Activated CD8-positive, alpha-beta memory T cell treated with anti-CD3 and anti-CD28 coated beads for 48 hours (primary cell): ENCODE measurements around the gene WDR44.
"Not testable (repeated sequence)": the region's sequence is repeated elsewhere in the genome, so short reads cannot be mapped to it uniquely, and the experiment has no call there.

Experiments used
- DNase-seq, 3 experiments: peaks; one replicate each; pipeline ENCODE4 v3.0.0-alpha.2; 2020; ENCODE audit warnings: low read depth in 2 of 3, low spot score in 2 of 3

Gene WDR44

DNA sequence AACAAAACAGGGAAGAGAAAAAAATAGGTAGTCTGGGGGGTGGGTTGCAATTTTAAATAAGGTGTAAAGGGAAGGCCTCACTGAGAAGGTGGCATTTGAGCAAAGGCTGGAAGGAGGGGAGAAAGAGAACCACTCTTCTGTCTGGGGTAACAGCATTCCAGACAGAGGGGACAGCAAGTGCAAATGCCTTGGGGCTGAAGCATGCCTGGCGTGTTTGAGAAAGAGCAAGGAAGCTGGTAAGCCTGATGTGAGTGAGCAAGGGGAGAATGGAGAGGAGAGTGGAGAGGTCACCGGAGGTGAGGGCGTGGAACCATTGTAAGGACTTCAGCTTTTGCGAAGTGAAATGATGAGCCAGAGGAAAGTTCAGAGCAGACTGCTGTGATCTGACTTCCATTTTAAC lies 130.0 kb downstream of the WDR44 start:
- no peak for DNase-seq

DNA sequence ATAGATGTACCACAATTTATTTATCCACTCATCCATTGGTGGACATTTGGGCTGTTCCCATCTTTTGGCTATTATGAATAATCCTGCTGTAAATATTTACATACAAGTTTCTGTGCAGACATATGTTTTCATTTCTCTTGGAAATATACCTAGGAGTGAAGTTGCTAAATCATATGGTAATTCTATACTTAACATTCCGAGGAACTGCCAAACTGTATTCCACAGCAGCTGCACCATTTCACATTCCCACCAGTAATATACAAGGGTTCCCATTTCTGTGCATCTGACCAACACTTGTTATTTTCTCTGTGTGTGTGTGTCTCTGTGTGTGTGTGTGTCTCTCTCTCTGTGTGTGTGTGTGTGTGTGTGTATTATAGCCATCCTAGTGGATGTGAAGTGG lies 134.3 kb downstream of the WDR44 start:
- no peak for DNase-seq

GRCh38 chrX:118482384-118482783 lies 136.5 kb downstream of the WDR44 start:
- not testable (repeated sequence) for DNase-seq

DNA sequence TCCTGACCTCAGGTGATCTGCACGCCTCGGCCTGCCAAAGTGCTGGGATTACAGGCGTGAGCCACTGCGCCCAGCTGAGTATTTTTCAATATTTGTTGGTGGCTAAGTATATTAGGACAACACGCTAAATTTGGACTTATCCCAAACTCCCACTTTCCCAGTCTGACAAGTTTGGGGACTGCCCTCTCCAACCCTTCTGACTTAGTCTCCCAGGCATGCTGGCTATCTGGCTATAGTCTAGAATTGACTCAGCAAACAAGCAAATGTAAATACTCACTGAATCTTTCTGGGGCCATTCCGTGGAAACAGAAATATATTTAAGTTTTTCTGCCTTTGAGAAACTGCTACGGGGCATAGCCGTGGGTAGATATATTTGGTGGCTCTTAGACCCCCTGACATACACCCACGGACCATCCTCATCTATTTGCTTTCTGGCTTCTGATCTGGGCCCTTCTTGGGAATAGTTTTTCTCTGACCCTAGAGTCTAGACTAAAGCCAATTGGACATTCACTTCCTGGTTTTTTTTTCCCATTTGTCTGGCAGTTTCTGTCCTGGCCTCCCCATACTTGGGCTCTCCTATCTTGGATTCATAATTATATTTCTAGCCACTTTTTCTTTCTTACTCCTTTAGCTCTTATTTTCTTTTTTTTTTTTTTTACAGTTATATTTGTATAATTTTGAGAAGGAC lies 138.5 kb downstream of the WDR44 start:
- no peak for DNase-seq

- not testable (repeated sequence) for DNase-seq
Observed at GRCh38 chrX:118486693-118487092, 140.8 kb downstream of the WDR44 start.

DNA sequence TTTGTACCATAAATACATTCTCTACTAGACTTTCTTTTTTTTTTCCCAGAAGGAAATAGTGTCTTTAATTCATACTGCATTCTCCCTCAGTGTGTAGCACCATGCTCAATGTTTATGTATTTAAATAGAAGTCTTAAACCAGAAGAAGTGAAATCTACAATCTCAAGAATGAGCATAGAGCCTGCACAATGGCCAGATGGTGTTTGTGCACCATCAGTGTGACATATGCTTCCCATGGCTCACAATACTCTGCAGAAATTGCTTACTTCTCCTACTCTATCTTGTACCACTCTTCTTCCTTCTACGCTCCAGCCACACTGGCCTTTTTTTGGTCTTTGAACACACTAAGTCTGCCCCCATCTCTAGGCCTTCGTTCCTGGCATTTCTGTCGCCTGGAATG lies 147.1 kb downstream of the WDR44 start:
- DNase-seq, result no peak

DNA sequence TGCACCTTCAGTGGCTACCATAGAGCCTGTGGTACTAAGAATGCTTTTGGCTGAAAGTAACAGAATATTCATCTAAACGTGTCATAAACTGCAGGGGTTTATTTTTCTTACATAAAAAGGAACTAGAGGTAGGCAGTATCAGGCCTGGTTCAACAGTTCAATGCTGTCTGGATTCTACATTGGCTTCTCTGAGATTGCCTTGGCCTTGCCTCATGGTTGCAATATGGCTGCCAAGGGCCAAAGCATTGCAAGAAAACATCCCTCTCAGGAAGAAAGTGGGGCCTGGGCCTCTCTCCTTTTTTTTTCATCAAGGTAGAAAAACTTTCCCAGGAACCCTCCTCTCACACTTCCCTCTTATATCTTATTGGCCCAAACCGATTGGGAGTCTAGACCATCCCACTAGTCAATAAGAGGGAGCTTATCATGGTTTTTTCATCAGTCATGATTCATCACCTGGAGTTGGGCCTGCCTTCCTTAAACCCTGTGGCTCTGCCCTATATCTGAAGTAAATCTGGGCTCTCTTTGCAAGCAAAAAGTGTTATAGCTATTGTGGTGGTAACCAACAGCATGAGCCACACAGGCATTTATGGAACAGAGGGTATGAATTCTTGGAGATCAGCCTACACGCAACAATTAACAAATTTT lies 147.9 kb downstream of the WDR44 start:
- no peak for DNase-seq

DNA sequence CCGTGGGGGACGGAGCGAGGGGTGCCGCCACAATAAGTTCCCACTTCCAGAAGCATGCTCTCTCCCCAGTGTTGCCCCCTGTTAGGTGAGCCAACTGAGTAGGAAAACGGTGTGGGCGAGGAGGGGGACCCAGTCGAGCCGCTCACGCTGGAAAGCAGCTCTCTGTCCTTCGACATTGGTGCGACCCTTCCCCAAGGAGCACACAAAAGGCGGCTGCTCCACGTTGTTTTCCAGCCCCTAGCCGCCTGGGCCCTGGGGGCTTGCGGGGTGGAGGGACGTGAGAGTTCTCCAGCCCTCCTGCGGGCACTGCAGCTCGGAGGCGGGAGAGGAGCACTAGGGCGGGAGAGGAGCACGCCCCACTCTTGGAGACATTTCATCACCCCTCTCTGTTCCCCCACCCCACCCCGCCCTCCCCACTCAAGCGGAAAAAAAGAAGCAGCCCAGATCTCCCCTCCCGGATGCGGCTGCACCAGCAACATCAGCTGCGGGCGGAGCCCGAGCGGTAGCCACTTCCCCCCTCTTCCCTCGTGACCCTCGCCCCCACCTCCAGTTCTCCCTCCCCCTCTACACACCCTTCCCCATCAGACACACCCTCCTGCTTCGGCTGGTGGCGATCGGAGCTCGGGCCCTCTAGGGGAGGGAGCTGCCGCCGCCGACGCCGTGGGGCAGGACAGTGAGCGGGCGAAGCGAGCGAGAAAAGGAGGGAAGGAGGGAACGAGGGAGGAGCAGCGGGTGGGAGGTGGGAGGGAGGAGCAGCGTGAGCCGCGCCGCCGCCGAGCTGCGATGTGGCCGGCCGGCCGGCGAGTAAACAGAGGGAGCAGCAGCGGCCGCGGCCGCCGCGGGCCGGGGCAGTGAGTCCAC lies 149.4 kb downstream of the WDR44 start, which contains the start of gene DOCK11:
DOCK11 (plus strand) TSS at position 755 of the 861 bp plus-strand sequence. CDS start 157 bp downstream, outside the sequence.
- DNase-seq, result peak; percentile 13 to 62 (median 45)

DNA sequence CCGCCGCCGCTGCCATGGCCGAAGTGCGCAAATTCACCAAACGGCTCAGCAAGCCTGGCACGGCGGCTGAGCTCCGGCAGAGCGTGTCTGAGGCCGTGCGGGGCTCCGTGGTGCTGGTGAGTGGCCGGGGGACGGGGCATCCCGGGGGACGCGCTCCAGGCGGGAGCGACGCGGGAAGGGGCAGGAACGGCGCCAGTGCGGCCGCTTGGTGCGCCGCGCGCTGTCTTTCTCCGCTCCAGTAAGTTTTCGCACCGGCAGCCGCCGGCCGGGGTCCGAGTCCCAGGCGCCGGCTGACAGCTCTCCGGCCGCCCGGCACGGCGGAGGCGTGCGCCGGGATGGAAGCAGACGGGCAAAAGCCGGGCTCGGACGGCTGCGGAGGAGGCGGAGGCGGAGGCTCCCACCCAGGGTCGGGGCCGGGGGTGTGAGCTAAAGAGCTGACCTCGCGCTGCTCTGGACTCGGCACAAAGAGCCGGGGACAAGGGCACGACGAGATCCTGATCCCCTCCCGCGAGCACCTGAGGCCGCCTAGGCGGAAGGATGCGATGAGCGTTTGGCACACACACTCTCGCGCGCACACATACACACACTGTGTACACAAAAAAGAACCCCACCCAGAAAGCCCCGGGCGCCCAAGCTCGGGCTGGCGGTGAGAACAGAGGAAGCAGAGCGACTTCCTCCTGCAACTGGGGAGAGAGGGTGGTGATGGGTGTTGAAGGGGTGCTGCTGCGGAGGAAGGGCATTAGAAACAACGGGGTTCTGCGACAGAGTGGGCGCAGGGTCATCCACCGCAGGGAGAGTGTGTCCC lies 150.3 kb downstream of the WDR44 start:
- DNase-seq, result peak; percentile 17 to 41 (median 22)

DNA sequence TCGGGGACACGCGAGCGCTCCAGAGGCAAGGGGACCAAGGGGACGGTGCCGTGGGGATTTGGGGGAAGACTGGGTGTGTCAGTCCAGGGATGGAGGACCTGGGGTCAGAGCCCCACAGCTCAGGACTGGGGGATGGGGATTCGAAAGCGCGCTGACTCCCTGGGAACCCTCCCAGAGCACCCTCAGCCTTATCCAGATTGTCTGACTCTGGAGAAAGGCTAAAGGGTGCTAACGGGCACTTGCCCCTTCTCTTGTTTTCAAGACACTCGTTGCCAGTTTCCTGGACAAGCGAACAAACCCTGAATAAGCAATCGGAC lies 150.8 kb downstream of the WDR44 start:
- no peak for DNase-seq

DNA sequence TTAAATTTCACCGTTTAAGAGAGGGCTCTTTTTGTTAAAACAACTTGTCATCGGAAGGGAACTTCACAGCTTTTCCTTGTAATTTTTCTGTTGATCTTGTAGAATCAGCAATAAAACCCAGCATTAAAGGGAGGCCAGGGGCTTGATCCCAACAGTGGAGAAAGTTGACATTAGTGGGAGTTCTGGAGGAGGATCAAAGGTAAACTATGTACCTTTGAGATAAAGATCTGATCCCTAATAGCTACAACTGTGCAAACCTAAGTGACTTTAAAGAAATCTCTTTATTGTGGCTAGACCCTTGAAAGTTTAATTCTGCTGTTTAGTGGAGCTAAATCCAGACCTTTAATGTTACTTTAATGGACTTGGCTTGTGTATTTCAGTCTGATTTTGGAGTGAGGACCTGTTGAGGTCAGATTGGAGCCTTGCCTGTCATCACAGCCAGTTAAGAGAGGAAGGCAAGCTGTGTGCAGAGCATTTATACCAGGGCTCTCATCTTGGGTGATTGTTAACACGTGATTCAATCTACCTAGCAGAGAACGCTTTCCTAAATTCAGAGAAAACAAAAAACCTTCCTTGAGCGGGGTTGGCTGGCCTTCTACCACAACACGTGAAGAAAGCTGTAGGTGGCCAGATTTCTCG lies 151.4 kb downstream of the WDR44 start:
- no peak for DNase-seq

GRCh38 chrX:118498351-118498750 lies 152.4 kb downstream of the WDR44 start:
- DNase-seq, result no peak

DNA sequence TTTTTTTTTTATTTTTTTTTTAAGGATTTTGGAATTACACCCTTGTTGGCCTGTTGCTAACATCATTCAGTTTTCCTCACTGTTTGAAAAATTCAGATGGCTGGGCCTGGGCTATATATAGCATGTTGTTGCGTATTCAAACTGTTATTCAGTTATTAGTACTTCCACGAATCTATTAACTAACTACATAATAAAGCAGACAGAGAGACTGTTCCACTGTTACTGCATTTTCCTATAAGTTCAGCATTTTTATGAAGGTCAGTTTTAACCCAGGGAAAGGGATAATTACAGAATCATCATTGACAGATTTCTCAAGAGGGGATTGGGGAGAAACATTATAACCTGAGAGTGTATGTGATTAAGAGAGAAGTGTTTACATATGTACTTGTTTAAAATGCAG lies 152.8 kb downstream of the WDR44 start:
- no peak for DNase-seq

DNA sequence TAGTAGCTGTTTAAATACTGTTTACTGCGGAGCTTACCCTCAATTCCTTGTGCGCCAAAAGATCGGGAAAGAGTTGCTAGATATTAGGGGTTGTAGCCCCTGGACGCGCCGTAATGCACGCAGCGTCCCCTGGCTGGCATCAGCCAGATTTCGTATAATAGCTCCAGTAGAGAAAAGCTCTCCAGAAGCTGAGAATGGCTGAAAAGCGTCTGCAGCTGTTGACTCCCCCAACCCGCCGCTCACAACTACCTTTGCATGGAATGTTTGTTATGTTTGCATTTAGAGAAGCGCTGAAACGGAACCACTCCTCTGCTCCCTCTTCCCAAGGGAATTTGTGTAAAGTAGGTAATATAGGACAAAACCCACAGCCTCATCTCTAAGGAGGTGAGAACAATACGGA lies 153.4 kb downstream of the WDR44 start:
- DNase-seq, result no peak
